Fibroblast of lung (primary cell): ENCODE data around the gene DNAJA3.

ENCODE experiments used
- EZH2 ChIP-seq: IDR thresholded peaks from 2 replicates; pipeline ENCODE4 v1.5.1; 2012; ENCODE audit warnings: low read length, control low read depth, mild to moderate bottlenecking; ENCODE audit errors: missing control alignments
- TF ChIP-seq, protein P1 (sequence below), 2 donors: IDR thresholded peaks in 1 of 2; conservative IDR thresholded peaks in 1 of 2; 1 replicate in 1 of 2; 2 replicates in 1 of 2; pipeline ENCODE4 v1.5.1; 2011 to 2012; ENCODE audit warnings: low read length in 2 of 2, control low read depth in 1 of 2, inconsistent platforms in 1 of 2, low read depth in 1 of 2, mild to moderate bottlenecking in 1 of 2

DNA sequence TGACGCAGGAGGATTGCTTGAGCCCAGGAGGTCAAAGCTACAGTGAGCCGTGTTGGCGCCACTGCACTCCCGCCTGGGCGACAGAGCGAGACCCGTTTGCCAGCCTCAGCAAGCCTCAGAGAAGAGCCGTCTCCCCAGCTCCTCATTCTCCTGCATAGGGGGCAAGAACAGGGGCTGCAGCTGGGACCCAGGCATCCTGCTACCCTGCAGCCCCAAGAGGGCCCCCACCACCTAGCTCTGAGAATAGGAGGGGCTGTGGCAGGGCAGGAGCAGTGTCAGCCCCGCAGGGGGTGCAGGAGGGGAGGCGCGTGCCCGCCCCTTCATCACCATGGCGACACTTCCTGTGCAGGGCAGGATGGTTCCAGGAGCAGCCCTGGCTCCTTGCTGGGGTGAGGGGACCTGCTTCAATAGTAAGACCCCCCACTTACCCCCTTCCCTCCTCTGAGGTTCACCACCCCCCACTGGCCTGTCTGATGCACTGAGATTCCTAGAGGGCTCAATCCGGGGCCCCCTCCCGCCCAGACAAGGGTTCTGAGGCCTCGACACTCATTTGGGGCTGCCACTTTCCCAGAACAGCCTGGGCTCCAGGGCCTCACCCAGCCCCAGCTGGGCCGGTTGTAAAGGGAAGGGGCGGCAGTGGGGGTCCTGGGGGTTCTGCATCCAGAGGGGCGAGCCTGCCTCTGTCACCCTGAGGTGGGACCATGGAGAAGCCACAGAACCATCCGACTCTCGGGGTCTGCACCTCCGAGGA lies 33.9 kb upstream of the DNAJA3 start:
- no peak for TF ChIP-seq EZH2
- TF ChIP-seq, protein P1, sequence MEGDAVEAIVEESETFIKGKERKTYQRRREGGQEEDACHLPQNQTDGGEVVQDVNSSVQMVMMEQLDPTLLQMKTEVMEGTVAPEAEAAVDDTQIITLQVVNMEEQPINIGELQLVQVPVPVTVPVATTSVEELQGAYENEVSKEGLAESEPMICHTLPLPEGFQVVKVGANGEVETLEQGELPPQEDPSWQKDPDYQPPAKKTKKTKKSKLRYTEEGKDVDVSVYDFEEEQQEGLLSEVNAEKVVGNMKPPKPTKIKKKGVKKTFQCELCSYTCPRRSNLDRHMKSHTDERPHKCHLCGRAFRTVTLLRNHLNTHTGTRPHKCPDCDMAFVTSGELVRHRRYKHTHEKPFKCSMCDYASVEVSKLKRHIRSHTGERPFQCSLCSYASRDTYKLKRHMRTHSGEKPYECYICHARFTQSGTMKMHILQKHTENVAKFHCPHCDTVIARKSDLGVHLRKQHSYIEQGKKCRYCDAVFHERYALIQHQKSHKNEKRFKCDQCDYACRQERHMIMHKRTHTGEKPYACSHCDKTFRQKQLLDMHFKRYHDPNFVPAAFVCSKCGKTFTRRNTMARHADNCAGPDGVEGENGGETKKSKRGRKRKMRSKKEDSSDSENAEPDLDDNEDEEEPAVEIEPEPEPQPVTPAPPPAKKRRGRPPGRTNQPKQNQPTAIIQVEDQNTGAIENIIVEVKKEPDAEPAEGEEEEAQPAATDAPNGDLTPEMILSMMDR (conservative IDR thresholded peaks at IDR 0.05 in 1 of 2, IDR thresholded peaks at IDR 0.05 in 1 of 2; ENCODE audit: low read depth in 1 of 2, low read length in 2 of 2), result no peak
